Measurements from ENCODE around the gene AP1M1.
A peak's percentile ranks its signal among the peaks of the same experiment; 100 is the strongest.

AP1M1 gene

GRCh38 chr19:16289594-16289993 lies 91.9 kb downstream of the AP1M1 start:
- no peak overlapping the region for H3K4me3 ChIP-seq (ENCODE audit: low read depth, low read length)
- TF ChIP-seq, protein P1, sequence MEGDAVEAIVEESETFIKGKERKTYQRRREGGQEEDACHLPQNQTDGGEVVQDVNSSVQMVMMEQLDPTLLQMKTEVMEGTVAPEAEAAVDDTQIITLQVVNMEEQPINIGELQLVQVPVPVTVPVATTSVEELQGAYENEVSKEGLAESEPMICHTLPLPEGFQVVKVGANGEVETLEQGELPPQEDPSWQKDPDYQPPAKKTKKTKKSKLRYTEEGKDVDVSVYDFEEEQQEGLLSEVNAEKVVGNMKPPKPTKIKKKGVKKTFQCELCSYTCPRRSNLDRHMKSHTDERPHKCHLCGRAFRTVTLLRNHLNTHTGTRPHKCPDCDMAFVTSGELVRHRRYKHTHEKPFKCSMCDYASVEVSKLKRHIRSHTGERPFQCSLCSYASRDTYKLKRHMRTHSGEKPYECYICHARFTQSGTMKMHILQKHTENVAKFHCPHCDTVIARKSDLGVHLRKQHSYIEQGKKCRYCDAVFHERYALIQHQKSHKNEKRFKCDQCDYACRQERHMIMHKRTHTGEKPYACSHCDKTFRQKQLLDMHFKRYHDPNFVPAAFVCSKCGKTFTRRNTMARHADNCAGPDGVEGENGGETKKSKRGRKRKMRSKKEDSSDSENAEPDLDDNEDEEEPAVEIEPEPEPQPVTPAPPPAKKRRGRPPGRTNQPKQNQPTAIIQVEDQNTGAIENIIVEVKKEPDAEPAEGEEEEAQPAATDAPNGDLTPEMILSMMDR (IDR thresholded peaks at IDR 0.05; ENCODE audit: low read depth, low read length, missing control alignments), result no peak
- in situ Hi-C loops (cut with HindIII; ENCODE audit: low sequenced_read_pairs), result loop anchor here (5.0 to 10.0 kb wide), 2 partner anchors 83 to 105 kb away; no protein-coding TSS in a partner anchor
- no peak for DNase-seq (ENCODE audit: low read depth)

DNA sequence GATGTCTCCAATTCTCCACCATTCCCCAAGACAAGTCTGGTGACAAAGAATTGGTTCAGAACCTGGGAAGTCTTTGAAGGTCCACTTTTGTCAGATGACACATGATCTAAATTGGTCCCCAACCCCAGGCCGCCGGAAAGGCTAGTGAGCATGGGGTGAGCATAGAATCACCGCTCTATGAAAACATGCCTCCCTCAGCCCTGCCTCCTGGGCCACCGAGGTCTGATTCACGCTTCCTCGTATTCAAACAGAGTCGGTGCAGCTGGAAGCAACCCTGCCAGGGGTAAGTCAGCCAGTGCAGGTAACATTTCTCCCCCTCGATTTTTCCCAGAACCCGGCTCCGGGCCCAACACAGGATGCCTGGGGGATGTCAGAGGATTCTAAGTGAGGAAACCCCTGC lies 93.0 kb downstream of the AP1M1 start:
- H3K4me3 ChIP-seq (ENCODE audit: low read depth, low read length), result no peak overlapping the region
- TF ChIP-seq, protein P1 (IDR thresholded peaks at IDR 0.05; ENCODE audit: low read depth, low read length, missing control alignments), result no peak
- in situ Hi-C loops (cut with HindIII; ENCODE audit: low sequenced_read_pairs), result no loop called here
- DNase-seq (ENCODE audit: low read depth), result no peak

- TF ChIP-seq, protein P1 (IDR thresholded peaks at IDR 0.05; ENCODE audit: low read depth, low read length, missing control alignments), result no peak
These were observed 95.7 kb downstream of the AP1M1 start for GRCh38 chr19:16293118-16294091.

DNA sequence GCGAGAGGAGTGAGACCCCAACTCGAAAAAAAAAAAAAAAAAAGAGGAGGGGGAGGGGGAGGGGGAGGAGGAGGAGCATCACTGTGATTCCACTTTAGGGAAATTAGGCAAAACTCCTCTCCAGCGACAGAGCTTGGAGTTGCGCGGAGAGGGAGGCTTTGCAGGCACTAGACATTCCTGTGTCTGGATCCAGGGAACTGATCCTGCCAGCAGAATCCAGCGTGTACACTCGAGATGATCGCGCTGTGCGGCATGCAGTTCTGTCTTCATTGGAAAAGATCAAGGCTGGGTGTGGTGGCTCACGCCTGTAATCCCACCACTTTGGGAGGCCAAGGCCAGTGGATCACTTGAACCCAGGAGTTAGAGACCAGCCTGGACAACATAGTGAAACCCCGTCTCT lies 97.3 kb downstream of the AP1M1 start:
- in situ Hi-C loops (cut with HindIII; ENCODE audit: low sequenced_read_pairs), result no loop called here
- H3K4me3 ChIP-seq (ENCODE audit: low read depth, low read length), result no peak overlapping the region
- no peak for DNase-seq (ENCODE audit: low read depth)
- TF ChIP-seq, protein P1 (IDR thresholded peaks at IDR 0.05; ENCODE audit: low read depth, low read length, missing control alignments), result no peak

More at GRCh38 chr19:16293118-16294091, 95.7 kb downstream of the AP1M1 start:
- DNase-seq (ENCODE audit: low read depth), result peak; percentile 79
- H3K4me3 ChIP-seq (ENCODE audit: low read depth, low read length), result no peak overlapping the region
- in situ Hi-C loops (cut with HindIII; ENCODE audit: low sequenced_read_pairs), result no loop called here
